Measurements from ENCODE around the gene CCDC188.

Gene CCDC188

GRCh38 chr22:20121856-20122415 is 28.9 kb downstream of the CCDC188 start (continued):
- TF ChIP-seq, protein P1, sequence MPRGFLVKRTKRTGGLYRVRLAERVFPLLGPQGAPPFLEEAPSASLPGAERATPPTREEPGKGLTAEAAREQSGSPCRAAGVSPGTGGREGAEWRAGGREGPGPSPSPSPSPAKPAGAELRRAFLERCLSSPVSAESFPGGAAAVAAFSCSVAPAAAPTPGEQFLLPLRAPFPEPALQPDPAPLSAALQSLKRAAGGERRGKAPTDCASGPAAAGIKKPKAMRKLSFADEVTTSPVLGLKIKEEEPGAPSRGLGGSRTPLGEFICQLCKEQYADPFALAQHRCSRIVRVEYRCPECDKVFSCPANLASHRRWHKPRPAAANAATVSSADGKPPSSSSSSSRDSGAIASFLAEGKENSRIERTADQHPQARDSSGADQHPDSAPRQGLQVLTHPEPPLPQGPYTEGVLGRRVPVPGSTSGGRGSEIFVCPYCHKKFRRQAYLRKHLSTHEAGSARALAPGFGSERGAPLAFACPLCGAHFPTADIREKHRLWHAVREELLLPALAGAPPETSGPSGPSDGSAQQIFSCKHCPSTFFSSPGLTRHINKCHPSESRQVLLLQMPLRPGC (tag by site-specific recombination; IDR thresholded peaks at IDR 0.05), result no peak
- TF ChIP-seq HOXD13 (CRISPR knock-in tag; IDR thresholded peaks at IDR 0.05; ENCODE audit: borderline replicate concordance), result no peak
- no peak for TF ChIP-seq ZNF670 (tag by site-specific recombination; IDR thresholded peaks at IDR 0.05; ENCODE audit: low read depth)
- no peak for TF ChIP-seq MYNN (tag by site-specific recombination; IDR thresholded peaks at IDR 0.05; ENCODE audit: borderline replicate concordance)

GRCh38 chr22:20118300-20119020 is 32.4 kb downstream of the CCDC188 start:
- Histone ChIP-seq H3K9me3 (ENCODE audit: control insufficient read depth, insufficient read depth, low read depth, low read length) (no peaks in the 10 kb centered on the region), H3K4me3 (ENCODE audit: low read depth, low read length) (peak overlapping the region; percentile 93), H3K4me1 (ENCODE audit: control insufficient read depth, insufficient read depth, low read length) (no peaks in the 10 kb centered on the region), H3K36me3 (ENCODE audit: control insufficient read depth in 2 of 2, insufficient read depth in 1 of 2, low read length in 2 of 2) (peaks cover 32 to 82% of the 10 kb centered on the region in 2 experiments), H3K27ac (ENCODE audit: extremely low read depth, low read depth, low read length) (peak overlapping the region; percentile 88)
- peak; percentile 60 for TF ChIP-seq ZBTB17 (tag by site-specific recombination; IDR thresholded peaks at IDR 0.05)
- TF ChIP-seq ZBTB1 (tag by site-specific recombination; IDR thresholded peaks at IDR 0.05), result no peak
- TF ChIP-seq, protein P2, sequence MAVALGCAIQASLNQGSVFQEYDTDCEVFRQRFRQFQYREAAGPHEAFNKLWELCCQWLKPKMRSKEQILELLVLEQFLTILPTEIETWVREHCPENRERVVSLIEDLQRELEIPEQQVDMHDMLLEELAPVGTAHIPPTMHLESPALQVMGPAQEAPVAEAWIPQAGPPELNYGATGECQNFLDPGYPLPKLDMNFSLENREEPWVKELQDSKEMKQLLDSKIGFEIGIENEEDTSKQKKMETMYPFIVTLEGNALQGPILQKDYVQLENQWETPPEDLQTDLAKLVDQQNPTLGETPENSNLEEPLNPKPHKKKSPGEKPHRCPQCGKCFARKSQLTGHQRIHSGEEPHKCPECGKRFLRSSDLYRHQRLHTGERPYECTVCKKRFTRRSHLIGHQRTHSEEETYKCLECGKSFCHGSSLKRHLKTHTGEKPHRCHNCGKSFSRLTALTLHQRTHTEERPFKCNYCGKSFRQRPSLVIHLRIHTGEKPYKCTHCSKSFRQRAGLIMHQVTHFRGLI (tag by site-specific recombination; IDR thresholded peaks at IDR 0.05), result peak; percentile 94
- ChIA-PET CTCF (interaction anchor here (0.6 to 2.1 kb wide), 8 partner anchors 8 to 390 kb away, joined by 3 to 7 read pairs (median 4); no protein-coding TSS in a partner anchor), POLR2A (interaction anchor here (0.9 to 6.1 kb wide), 5 partner anchors 11 to 388 kb away, joined by 3 to 62 read pairs (median 7); partner anchors contain the start of genes DGCR8 and ZDHHC8)

GRCh38 chr22:20117633-20118299 is 33.1 kb downstream of the CCDC188 start:
- ChIA-PET CTCF (interaction anchor here (0.7 to 2.1 kb wide), 6 partner anchors 9 to 990 kb away, joined by 3 to 7 read pairs (median 4); no protein-coding TSS in a partner anchor), POLR2A (interaction anchor here (0.6 to 6.1 kb wide), 16 partner anchors 8 to 388 kb away, joined by 3 to 62 read pairs (median 4); partner anchors contain the start of genes DGCR8 and ZDHHC8)
- no peaks in the 10 kb centered on the region for H3K9me3 ChIP-seq (ENCODE audit: control insufficient read depth, insufficient read depth, low read depth, low read length)
- H3K4me1 ChIP-seq (ENCODE audit: control insufficient read depth, insufficient read depth, low read length), result no peaks in the 10 kb centered on the region
- peak overlapping the region; percentile 93 for H3K4me3 ChIP-seq (ENCODE audit: low read depth, low read length)
- peaks cover 25 to 83% of the 10 kb centered on the region in 2 experiments for H3K36me3 ChIP-seq (ENCODE audit: control insufficient read depth in 2 of 2, insufficient read depth in 1 of 2, low read length in 2 of 2)
- peak overlapping the region; percentile 88 for H3K27ac ChIP-seq (ENCODE audit: extremely low read depth, low read depth, low read length)
- no peak for TF ChIP-seq GFI1B (tag by site-specific recombination; IDR thresholded peaks at IDR 0.05)
- no peak for TF ChIP-seq ZNF274 (IDR thresholded peaks at IDR 0.05; ENCODE audit: low read length)
- TF ChIP-seq ZNF274 (tag by site-specific recombination; IDR thresholded peaks at IDR 0.05; ENCODE audit: borderline replicate concordance), result no peak
- no peak for TF ChIP-seq SCRT1 (tag by site-specific recombination; IDR thresholded peaks at IDR 0.05; ENCODE audit: borderline replicate concordance)
- TF ChIP-seq, protein P3, sequence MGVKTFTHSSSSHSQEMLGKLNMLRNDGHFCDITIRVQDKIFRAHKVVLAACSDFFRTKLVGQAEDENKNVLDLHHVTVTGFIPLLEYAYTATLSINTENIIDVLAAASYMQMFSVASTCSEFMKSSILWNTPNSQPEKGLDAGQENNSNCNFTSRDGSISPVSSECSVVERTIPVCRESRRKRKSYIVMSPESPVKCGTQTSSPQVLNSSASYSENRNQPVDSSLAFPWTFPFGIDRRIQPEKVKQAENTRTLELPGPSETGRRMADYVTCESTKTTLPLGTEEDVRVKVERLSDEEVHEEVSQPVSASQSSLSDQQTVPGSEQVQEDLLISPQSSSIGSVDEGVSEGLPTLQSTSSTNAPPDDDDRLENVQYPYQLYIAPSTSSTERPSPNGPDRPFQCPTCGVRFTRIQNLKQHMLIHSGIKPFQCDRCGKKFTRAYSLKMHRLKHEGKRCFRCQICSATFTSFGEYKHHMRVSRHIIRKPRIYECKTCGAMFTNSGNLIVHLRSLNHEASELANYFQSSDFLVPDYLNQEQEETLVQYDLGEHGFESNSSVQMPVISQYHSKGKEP (tag by site-specific recombination; IDR thresholded peaks at IDR 0.05), result no peak
- no peak for TF ChIP-seq BCL6B (tag by site-specific recombination; IDR thresholded peaks at IDR 0.05)
- TF ChIP-seq KLF7 (tag by site-specific recombination; IDR thresholded peaks at IDR 0.05; ENCODE audit: borderline replicate concordance), result no peak
- TF ChIP-seq, protein P4, sequence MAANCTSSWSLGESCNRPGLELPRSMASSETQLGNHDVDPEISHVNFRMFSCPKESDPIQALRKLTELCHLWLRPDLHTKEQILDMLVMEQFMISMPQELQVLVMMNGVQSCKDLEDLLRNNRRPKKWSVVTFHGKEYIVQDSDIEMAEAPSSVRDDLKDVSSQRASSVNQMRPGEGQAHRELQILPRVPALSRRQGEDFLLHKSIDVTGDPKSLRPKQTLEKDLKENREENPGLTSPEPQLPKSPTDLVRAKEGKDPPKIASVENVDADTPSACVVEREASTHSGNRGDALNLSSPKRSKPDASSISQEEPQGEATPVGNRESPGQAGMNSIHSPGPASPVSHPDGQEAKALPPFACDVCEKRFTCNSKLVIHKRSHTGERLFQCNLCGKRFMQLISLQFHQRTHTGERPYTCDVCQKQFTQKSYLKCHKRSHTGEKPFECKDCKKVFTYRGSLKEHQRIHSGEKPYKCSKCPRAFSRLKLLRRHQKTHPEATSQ (tag by site-specific recombination; IDR thresholded peaks at IDR 0.05), result no peak
- peak; percentile 68; the same call in 1 of the 2 replicates for TF ChIP-seq ZNF24 (tag by site-specific recombination; IDR thresholded peaks at IDR 0.05)
- TF ChIP-seq KLF16 (tag by site-specific recombination; IDR thresholded peaks at IDR 0.05), result 0 out of 2 replicates have a peak, but pooled peaks have one; percentile 15
- TF ChIP-seq ZNF488 (tag by site-specific recombination; IDR thresholded peaks at IDR 0.05), result no peak
- TF ChIP-seq ZNF426 (tag by site-specific recombination; IDR thresholded peaks at IDR 0.05), result no peak
- TF ChIP-seq SP7 (tag by site-specific recombination; IDR thresholded peaks at IDR 0.05), result no peak
- TF ChIP-seq ZFP3 (tag by site-specific recombination; IDR thresholded peaks at IDR 0.05; ENCODE audit: low read depth), result no peak
